KOPT-K1 (cell line): Measurements from ENCODE around the gene PLCB4.

Experiments used
- H3K27ac ChIP-seq: fragments of 200-600 bp; sonication (generic); 2 replicates; pipeline ENCODE4 v1.5.1; 2016; ENCODE audit warnings: antibody characterized with exemption, mild to moderate bottlenecking, low read depth, low read length; ENCODE audit not compliant: poor library complexity, severe bottlenecking
- H3K36me3 ChIP-seq: fragments of 200-600 bp; sonication (generic); 2 replicates; pipeline ENCODE4 v1.5.1; 2017; ENCODE audit warnings: antibody characterized with exemption, mild to moderate bottlenecking, low read length, moderate library complexity; ENCODE audit not compliant: insufficient read depth
- H3K9me3 ChIP-seq: fragments of 200-600 bp; sonication (generic); 2 replicates; pipeline ENCODE4 v1.5.1; 2017; ENCODE audit warnings: antibody characterized with exemption, low read length, mild to moderate bottlenecking; ENCODE audit not compliant: insufficient read depth, poor library complexity, severe bottlenecking

The PLCB4 gene

DNA sequence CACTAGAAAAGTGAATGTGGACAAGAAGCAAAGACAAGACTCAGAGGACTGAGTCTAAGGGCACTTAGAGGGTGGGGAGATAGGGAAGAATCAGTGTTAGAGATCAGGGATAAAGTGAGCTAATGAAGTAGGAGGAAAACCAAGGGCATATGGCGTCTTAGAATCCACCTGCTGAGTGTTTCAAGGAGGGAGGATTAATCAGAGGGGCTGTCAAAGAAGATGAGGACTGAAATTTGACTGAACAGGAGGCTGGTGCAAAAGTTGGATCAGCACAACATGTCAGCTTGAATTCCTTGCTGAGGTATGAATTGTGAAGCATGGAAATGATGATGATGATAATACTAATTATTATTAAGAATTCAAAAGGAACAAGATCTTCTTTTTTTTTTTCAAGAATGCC is 39.4 kb downstream of the PLCB4 start:
- H3K9me3 ChIP-seq = no peaks in the 10 kb centered on the region
- no peak overlapping the region for H3K27ac ChIP-seq
- H3K36me3 ChIP-seq = no peaks in the 10 kb centered on the region

DNA sequence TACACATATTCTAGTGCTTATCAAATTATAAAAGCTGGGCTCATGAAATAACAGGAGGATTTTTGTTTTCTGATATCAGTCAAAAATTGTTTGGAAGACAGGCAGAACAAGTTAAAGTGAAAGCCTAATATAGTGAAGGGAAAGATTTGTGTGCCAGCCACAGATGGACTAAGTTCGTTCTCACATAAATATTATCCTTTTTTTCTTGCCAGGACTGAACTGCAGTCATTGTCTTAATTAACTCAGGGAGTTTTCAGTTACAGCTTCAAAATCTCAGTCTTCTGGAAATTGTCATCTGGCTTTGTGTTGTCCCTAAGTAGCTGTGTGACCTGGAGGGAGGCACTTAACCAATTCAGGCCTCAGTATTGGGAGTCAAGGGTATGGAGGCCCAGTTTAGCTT is 40.7 kb downstream of the PLCB4 start:
- no peaks in the 10 kb centered on the region for H3K9me3 ChIP-seq
- H3K36me3 ChIP-seq = no peaks in the 10 kb centered on the region
- no peak overlapping the region for H3K27ac ChIP-seq

DNA sequence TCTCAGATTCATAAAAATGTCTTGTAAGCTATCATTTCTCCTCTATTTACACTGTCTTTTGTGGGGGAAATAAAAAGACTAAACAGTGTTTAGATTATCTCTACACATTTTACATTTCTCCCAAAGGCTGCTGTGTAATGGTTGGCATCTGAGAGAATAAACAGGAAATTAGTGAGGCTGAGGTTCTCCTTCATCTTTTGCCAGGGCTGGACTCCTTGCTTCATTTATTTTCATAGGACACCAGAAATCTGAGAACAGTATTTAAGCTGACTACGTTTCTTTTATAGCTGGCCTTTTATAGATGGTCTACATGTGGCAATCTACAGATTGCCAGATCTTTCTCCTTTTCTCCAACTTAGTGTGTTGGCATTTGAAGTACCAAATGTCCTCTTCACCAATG is 41.5 kb downstream of the PLCB4 start:
- Histone ChIP-seq H3K27ac (no peak overlapping the region), H3K36me3 (no peaks in the 10 kb centered on the region), H3K9me3 (no peaks in the 10 kb centered on the region)

DNA sequence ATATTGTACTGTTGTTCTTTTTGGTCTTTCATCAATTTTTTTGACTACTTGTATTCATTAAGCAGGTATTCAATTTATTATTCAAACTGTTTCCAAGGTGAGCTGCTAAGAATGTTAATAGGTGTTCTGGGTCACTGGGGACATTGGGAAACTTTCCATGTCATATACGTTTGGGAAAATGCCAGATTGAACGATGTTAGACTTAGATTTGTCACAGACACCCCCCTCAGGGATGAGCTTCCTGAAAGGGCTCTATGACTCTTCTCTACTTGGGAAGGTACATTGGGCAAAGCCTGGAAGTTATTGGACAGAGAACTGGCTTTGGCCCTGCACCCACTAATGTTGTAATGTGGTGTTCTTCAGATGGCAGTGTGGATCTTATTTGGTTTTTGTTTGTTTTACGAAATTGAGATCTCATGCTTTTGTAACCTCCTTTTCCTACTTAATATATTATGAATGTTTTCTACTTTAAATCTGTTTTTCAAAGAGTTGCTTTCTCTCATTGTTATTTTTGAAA is 42.1 kb downstream of the PLCB4 start:
- H3K9me3 ChIP-seq = no peaks in the 10 kb centered on the region
- H3K27ac ChIP-seq = no peak overlapping the region
- H3K36me3 ChIP-seq = no peaks in the 10 kb centered on the region

DNA sequence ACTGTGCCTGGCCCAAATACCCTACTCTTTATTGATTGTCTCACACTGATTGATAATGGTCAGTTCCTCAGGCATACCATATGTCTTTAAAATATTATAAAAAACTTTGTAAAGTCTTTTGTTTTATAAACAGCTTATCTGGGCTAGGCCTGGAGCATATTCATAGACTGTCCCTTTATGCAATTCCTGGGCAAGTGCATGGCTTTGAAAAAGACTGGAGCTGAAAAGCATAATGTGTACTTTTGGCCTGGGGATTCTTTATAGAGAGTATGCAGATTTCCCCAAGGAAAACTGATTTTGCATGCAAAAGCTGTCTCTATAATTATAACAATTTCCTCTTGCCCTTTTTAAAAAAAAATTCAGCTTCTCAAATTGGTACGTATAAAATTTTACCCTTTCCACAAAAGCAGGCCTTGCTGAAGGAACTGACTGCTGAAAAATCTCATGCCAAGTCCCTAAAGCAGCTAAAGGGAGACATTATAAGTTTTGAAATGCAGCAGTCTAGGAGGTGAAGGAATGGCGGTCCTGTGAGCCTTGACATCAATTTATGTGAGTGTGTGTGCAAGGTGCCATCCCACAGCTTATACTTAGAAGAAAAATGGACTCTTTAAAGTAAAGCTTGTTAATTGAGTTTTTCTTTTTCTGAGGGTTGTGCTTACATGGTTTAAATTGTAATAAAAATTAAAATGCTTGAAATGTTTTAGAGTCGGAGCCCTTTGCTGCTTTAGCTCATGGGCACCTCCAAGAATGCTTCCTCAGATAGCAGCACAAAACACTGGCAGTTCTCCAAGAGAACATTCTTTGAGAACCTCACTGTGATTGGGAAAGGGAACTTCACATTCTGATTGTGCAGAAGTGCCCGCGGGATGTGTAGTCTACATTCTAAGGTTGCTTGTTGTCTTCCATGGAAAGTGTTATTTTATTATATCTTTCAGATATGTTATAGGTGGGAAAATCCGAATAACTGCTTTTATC is 43.9 kb downstream of the PLCB4 start:
- no peaks in the 10 kb centered on the region for H3K36me3 ChIP-seq
- no peaks in the 10 kb centered on the region for H3K9me3 ChIP-seq
- H3K27ac ChIP-seq = no peak overlapping the region

DNA sequence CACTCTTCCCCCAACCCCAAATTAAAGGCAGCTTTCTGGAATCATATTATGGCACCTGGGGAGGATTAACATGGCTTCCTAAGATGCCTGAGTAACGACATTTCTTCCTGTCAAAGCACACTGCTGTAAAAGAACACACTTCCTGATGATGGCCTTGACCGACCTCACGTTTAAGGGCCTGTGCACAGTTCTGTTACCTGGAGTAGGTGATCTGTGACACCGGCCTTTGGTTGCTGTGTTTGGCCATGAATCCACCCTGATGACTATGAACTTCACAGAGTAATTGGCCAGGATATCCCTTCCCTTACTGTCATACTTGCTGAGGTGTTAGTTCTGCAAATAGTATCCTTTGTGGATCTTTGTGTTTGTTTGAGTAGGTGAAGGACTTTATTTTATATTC is 45.8 kb downstream of the PLCB4 start:
- H3K36me3 ChIP-seq = no peaks in the 10 kb centered on the region
- no peak overlapping the region for H3K27ac ChIP-seq
- H3K9me3 ChIP-seq = no peaks in the 10 kb centered on the region

DNA sequence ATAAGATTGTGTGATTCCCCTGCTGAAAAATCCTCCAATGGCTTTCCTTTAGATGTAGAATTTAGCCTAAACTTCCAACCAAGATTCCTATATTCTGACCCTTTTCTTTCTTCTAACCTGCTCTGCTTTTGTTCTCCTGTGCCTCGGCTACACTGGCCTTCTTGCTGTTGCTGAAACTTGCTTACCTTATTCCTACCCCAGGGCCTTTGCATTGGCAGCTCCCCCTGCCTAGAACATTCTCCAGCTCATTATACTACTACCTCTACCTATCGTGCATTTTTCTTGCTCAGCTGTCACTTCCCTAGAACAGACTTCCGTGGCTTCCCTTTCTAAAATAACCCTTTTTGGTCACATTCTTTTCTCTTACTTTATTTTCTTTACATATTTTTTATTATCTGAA is 48.7 kb downstream of the PLCB4 start:
- Histone ChIP-seq H3K36me3 (no peaks in the 10 kb centered on the region), H3K27ac (no peak overlapping the region), H3K9me3 (no peaks in the 10 kb centered on the region)

DNA sequence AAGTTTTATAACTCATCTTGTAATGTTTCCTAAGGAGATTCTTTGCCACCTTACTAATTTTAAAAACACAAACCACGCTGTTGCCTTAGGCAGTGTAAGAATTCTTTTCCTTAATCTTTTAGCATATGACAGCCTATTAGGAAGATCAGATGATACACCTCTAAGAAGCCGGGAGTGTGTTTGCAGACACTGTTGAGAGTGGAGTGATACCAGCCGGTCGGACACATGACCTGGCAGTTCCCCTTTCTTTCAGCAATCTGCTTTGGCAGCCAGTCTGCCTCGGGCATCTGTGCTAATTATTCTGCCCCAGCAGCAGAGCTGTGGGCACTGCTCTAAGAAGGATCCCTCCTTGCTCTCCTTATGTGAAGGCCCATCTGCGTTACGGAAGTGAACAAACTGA is 50.9 kb downstream of the PLCB4 start:
- H3K9me3 ChIP-seq = no peaks in the 10 kb centered on the region
- H3K27ac ChIP-seq = no peak overlapping the region

DNA sequence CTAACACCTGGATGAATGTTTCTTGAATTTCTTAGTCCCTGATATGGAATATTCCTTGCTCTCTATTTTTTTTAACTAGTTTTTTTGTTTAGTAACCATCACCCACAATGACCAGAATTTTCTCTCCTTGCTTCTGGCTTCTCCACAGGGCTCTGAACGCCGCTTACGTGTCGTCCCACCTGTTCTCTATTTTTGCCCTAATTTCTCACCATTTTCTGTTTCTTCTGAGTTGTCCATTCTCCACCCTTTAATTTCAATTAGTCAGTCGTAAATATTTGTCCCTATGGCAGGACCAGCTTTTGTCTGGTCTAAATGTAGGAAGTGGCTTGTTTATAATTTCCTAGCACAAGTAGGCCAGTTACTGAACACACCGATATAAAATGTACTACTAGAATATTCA is 52.3 kb downstream of the PLCB4 start:
- Histone ChIP-seq H3K36me3 (no peaks in the 10 kb centered on the region), H3K9me3 (no peaks in the 10 kb centered on the region), H3K27ac (no peak overlapping the region)

More for the DNA sequence above, 50.9 kb downstream of the PLCB4 start:
- no peaks in the 10 kb centered on the region for H3K36me3 ChIP-seq

DNA sequence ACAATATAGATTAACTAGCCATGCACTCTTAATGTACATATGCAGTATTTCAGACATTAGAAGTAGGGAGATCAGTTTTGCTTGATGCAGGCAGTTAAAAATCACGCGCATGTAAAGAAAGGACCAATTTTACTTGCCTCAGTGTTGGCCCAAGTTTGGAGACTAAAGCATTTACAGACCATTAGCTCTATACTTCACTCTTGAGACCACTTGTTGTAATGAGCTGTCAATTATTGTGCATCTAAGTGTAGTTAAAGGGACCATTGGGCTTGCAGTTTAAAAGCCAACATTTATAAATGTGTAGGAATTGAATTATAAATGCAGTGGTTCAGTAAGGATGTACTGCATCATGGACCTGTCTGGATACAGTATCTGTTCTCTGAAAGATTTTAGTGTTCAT is 53.7 kb downstream of the PLCB4 start:
- Histone ChIP-seq H3K36me3 (no peaks in the 10 kb centered on the region), H3K27ac (no peak overlapping the region), H3K9me3 (no peaks in the 10 kb centered on the region)

DNA sequence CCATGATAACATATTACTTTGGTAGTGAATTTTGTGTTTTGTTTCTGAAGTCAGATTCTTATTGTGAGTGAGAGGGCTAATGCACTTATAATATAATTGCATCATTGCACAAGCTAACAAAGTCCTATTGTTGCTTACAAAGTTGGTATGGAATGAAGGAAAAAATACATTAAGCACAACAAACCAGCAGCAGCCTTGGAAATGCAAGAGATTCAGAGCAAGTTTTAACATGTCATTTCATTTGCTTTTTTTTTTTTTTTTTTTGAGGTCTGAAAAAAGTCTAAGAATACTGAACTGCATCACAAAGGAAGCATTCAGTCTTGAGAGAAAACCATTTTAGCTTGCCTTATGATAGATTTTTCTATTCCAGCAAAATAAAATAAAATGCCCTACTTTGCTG is 57.6 kb downstream of the PLCB4 start:
- Histone ChIP-seq H3K36me3 (no peaks in the 10 kb centered on the region), H3K9me3 (no peaks in the 10 kb centered on the region), H3K27ac (no peak overlapping the region)

DNA sequence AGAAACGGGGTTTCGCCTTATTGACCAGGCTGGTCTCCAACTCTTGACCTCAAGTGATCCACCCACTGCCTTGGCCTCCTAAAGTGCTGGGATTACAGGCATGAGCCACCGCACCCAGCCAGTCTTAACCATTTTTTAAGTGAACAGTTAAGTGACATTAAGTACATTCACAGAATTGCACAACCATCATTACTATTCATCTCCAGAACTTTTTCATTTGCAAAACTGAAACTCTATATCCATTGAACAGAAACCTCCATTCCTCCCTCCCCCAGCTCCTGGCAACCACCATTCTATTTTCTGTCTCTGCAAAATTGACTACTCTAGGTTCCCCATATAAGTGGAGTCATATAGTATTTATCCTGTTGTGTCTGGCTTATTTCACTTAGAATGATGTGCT is 59.7 kb downstream of the PLCB4 start:
- Histone ChIP-seq H3K9me3 (no peaks in the 10 kb centered on the region), H3K27ac (no peak overlapping the region), H3K36me3 (no peaks in the 10 kb centered on the region)

DNA sequence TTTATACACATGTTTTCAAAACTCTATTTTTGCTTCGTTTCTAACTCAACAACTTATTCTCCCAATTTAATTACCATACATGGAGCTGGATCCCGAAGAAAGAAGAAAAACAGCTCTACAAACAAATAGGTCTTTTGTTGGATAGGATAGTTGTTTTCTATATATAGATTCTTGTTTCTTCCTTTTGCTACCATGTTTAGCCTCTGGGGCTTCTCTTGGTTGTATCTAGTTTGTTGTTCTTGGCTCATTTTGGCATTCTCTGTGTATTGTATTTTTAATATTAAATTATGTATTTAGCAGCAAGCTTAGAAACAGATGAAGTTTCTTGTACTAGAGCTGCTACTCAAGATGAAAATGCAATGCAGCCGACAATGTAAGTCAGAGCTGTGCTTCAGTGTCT is 60.9 kb downstream of the PLCB4 start:
- Histone ChIP-seq H3K36me3 (no peaks in the 10 kb centered on the region), H3K9me3 (no peaks in the 10 kb centered on the region), H3K27ac (no peak overlapping the region)

DNA sequence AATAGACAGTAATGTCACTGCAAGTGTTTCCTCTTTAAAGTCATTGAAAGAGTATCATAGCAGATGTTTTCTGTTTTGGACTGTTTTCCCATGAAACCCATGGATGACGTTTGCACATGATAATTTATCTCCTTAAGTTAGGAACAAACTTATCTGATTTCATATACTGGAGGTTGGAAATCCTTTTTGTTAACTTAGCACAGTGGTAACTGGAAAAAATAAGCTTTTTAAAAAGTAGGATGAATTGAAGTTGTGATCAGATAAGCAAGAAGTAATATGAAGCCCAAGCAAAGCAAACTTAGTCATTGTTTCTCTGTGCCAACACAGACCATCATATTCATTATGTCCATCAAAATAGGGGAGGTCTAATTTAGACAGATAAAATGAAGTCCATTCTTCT is 61.6 kb downstream of the PLCB4 start:
- H3K9me3 ChIP-seq = no peaks in the 10 kb centered on the region
- no peak overlapping the region for H3K27ac ChIP-seq
- no peaks in the 10 kb centered on the region for H3K36me3 ChIP-seq

DNA sequence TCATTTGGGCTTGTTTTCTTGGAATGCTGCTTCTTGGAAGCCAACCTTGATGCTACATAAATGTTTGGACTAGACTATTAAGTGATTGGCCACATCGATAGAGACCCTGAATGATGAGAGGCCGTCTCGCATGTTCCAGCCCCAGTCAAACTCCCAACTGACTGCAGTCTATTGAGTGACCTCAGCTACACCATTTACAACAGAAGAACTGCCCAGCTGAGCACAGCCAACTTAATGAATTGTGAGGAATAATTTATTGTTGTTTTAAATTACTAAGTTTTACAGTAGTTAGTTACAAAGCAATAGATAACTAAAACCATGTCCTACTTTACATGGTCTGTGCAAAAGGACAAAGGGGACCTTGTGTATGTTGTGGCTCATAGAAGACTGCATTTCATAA is 63.0 kb downstream of the PLCB4 start:
- no peaks in the 10 kb centered on the region for H3K9me3 ChIP-seq
- H3K36me3 ChIP-seq = no peaks in the 10 kb centered on the region
- no peak overlapping the region for H3K27ac ChIP-seq

DNA sequence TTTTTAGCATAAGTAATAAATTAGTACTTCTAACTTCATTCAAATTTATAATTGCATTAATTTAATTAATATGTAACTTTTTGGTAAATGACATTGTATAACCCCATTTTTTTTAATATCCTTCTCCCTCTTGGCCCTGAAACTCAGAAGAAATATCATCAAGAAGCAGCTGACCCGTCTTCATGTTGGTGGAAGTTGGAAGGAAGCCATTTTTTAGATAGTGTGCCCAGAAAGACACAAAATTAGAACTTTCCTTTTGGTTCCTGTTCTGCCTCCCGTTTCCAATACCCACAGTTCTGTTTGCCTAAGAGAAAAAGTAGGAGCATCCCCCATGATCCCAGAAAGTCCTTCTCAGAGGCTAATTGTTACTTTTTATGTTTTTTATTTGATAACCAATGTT is 65.5 kb downstream of the PLCB4 start:
- Histone ChIP-seq H3K36me3 (no peaks in the 10 kb centered on the region), H3K9me3 (no peaks in the 10 kb centered on the region), H3K27ac (no peak overlapping the region)
